GM12874 (cell line): ENCODE measurements around the gene CACNA1B.

ENCODE experiments used
- TF ChIP-seq, protein P1 (sequence below): IDR thresholded peaks from 2 replicates; pipeline ENCODE4 v1.5.1; 2011; ENCODE audit warnings: low read depth, mild to moderate bottlenecking, control low read depth, low read length, moderate library complexity; ENCODE audit not compliant: insufficient read depth

CACNA1B gene

GRCh38 chr9:138028596-138028995, 151.0 kb downstream of the CACNA1B start:
- TF ChIP-seq, protein P1, sequence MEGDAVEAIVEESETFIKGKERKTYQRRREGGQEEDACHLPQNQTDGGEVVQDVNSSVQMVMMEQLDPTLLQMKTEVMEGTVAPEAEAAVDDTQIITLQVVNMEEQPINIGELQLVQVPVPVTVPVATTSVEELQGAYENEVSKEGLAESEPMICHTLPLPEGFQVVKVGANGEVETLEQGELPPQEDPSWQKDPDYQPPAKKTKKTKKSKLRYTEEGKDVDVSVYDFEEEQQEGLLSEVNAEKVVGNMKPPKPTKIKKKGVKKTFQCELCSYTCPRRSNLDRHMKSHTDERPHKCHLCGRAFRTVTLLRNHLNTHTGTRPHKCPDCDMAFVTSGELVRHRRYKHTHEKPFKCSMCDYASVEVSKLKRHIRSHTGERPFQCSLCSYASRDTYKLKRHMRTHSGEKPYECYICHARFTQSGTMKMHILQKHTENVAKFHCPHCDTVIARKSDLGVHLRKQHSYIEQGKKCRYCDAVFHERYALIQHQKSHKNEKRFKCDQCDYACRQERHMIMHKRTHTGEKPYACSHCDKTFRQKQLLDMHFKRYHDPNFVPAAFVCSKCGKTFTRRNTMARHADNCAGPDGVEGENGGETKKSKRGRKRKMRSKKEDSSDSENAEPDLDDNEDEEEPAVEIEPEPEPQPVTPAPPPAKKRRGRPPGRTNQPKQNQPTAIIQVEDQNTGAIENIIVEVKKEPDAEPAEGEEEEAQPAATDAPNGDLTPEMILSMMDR = no peak

DNA sequence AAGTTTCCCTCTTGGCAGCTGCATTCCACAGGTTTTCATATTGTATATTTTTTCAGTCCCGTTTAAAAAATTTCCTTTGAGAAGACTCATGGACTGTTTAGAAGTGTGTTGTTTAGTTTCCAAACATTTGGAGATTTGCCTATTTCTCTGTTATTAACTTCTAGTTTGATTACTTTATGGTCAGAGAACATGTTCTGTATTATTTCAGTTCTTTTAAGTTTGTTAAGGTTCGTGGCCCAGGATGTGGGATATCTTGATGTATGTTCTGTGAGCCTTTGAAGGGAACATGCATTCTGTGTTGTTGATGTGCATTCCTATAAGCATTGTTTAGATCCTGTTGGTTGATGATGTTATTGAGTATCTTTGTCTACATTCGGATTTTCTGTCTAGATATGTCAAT, 153.6 kb downstream of the CACNA1B start:
- TF ChIP-seq, protein P1 = no peak

DNA sequence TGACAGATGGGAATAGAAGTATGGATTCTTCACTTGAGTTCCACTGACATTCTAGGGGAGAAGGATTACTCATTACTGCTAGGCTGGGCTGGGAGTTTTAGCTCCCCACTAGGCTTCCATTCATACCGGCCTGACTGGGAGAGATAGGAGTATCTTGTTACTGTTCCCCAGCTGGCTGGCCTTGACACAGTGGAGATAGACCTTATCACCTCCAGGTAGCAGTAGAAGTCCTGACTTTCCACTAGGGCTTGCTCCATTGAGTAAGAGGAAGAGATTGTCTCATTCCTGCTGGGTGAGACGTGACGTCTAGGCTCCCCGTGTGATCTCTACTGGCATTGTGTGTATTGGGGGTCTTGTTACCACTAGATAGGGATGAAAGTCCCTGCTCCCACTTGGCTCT, 156.4 kb downstream of the CACNA1B start:
- TF ChIP-seq, protein P1 = no peak

- TF ChIP-seq, protein P1 = no peak
These were observed 159.6 kb downstream of the CACNA1B start for GRCh38 chr9:138037140-138037539.

DNA sequence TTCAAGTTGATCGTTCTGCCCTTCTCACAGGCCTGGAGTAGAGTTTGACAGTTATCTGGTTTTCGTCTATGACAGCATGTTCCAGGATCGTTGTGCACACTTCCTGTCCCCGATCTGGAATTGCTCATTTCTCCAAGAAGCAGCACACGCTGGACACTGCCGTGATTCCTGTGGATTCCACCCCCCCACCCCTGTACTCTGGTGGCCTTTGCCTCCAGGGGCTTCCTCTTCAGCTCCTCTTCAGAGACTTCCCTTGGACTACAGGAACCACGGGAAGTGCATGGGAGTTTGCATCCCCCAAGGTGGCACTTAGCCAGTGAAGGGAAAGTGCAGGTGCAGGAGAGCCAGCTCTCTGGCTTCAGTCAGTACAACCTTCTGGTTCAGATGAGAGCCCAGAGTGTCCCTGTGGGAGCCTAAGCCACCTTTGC, 160.7 kb downstream of the CACNA1B start:
- TF ChIP-seq, protein P1 = no peak

- TF ChIP-seq, protein P1 = no peak
These were observed 163.2 kb downstream of the CACNA1B start for GRCh38 chr9:138040446-138041430.

DNA sequence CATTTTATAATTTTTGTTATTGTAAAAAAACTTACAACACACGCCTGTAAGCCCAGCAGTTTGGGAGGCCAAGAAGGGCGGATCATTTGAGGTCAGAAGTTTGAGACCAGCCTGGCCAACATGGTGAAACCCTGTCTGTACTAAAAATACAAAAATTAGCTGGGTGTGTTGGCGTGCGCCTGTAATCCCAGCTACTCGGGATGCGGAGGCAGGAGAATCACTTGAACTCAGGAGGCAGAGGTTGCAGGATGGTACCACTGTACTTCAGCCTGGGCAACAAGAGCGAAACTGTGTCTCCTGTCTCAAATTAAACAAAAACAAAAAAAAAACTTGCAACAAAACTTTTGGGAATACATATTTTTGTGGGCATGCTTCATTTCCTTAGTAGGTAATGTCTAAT, 164.6 kb downstream of the CACNA1B start:
- TF ChIP-seq, protein P1 = no peak
